B cell (primary cell): ENCODE data around the gene AMT. TPM values are rescaled to one million over a fixed set of nuclear protein-coding genes. Genes with fewer than 3 reads are reported as not detected.

ENCODE experiments used
- ATAC-seq: fragments of 200-7000 bp; cut with Tn5 transposase; one replicate; pipeline ENCODE4 v1.10.0; 2021; ENCODE audit warnings: low read depth, mild to moderate bottlenecking, moderate number of reproducible peaks, moderate library complexity
- CTCF ChIA-PET: fragments of 350-600 bp; sonication (Branson Sonifier 250); formaldehyde crosslinking; loops from one replicate; lab custom pipeline; 2021; ENCODE audit warnings: antibody characterized with exemption, inconsistent platforms; lab: Charles Lee
- POLR2A ChIA-PET: fragments of 350-600 bp; sonication (Branson Sonifier 250); formaldehyde crosslinking; loops from one replicate; lab custom pipeline; 2021; ENCODE audit warnings: antibody characterized with exemption; lab: Charles Lee
- DNase-seq: peaks from one replicate; pipeline ENCODE4 v3.0.0; 2013
- H2AFZ ChIP-seq: 2 replicates; pipeline ENCODE4 v1.6.1; 2012; ENCODE audit warnings: mild to moderate bottlenecking, low read depth, low read length; ENCODE audit not compliant: insufficient read depth, poor library complexity, severe bottlenecking
- H3K27ac ChIP-seq, 2 donors: 1 replicate in 1 of 2; 2 replicates in 1 of 2; pipeline ENCODE4 v1.5.1; 2012 to 2013; ENCODE audit warnings: low read length in 2 of 2, mild to moderate bottlenecking in 2 of 2, moderate library complexity in 1 of 2
- H3K27me3 ChIP-seq, 4 experiments: fragments of 200-600 bp in 1 of 4; sonication (generic) in 1 of 4; replicated peaks in 1 of 4; 1 replicate in 2 of 4; 2 replicates in 2 of 4; pipeline versions ENCODE4 v1.6.1 to v1.7.0; 2013 to 2016; ENCODE audit warnings: low read length in 3 of 4, mild to moderate bottlenecking in 2 of 4, mixed read lengths in 1 of 4, moderate library complexity in 1 of 4; ENCODE audit not compliant: insufficient read depth in 4 of 4, control insufficient read depth in 3 of 4; ENCODE audit errors: control extremely low read depth in 1 of 4
- H3K36me3 ChIP-seq, 2 experiments: replicated peaks in 1 of 2; 1 replicate in 1 of 2; 2 replicates in 1 of 2; pipeline versions ENCODE4 v1.6.1 to v1.7.1; 2013; ENCODE audit warnings: low read length in 1 of 2; ENCODE audit not compliant: insufficient read depth in 2 of 2, control insufficient read depth in 1 of 2; ENCODE audit errors: control extremely low read depth in 1 of 2, extremely low read depth in 1 of 2
- H3K4me1 ChIP-seq, 2 donors: fragments of 200-600 bp in 1 of 2; sonication (generic) in 1 of 2; 1 replicate in 1 of 2; 2 replicates in 1 of 2; pipeline versions ENCODE4 v1.5.1 to v1.6.1; 2013 to 2017; ENCODE audit warnings: low read length in 2 of 2; ENCODE audit not compliant: control insufficient read depth in 2 of 2, insufficient read depth in 2 of 2
- H3K4me2 ChIP-seq: replicated peaks from 2 replicates; pipeline ENCODE3; 2012; ENCODE audit warnings: mild to moderate bottlenecking, low read depth, low read length; ENCODE audit not compliant: poor library complexity, severe bottlenecking
- H3K4me3 ChIP-seq, 5 experiments: fragments of 200-600 bp in 1 of 5; sonication (generic) in 1 of 5; 1 replicate in 3 of 5; 2 replicates in 2 of 5; pipeline versions ENCODE4 v1.5.1 to v1.7.0; 2011 to 2016; ENCODE audit warnings: low read length in 4 of 5, mild to moderate bottlenecking in 4 of 5, low read depth in 2 of 5, control low read depth in 1 of 5, moderate library complexity in 1 of 5; ENCODE audit not compliant: insufficient read depth in 1 of 5; ENCODE audit errors: control extremely low read depth in 1 of 5, extremely low read depth in 1 of 5
- H3K79me2 ChIP-seq: fragments of 200-600 bp; sonication (generic); one replicate; pipeline ENCODE4 v1.6.0; 2016; ENCODE audit warnings: low read length; ENCODE audit not compliant: control insufficient read depth, insufficient read depth
- H3K9ac ChIP-seq: fragments of 200-600 bp; sonication (generic); 2 replicates; pipeline ENCODE4 v1.6.1; 2017; ENCODE audit warnings: mild to moderate bottlenecking, low read length, moderate library complexity
- H3K9me3 ChIP-seq, 3 donors: one replicate each; pipeline versions ENCODE4 v1.6.1 to v1.7.1; 2013; ENCODE audit warnings: low read length in 2 of 3; ENCODE audit not compliant: control insufficient read depth in 2 of 3, insufficient read depth in 1 of 3; ENCODE audit errors: control extremely low read depth in 1 of 3
- H4K20me1 ChIP-seq: 2 replicates; pipeline ENCODE4 v1.6.0; 2012; ENCODE audit warnings: mild to moderate bottlenecking, low read length; ENCODE audit not compliant: insufficient read depth, control insufficient read depth, poor library complexity, severe bottlenecking
- H3K27ac Mint-ChIP-seq: one replicate; pipeline ENCODE4 v1.8.0; 2021; ENCODE audit warnings: mixed read lengths
- H3K27me3 Mint-ChIP-seq: one replicate; pipeline ENCODE4 v1.8.0; 2021; ENCODE audit warnings: mixed read lengths
- H3K4me1 Mint-ChIP-seq: one replicate; pipeline ENCODE4 v1.8.0; 2021; ENCODE audit warnings: mixed read lengths
- H3K4me3 Mint-ChIP-seq: one replicate; pipeline ENCODE4 v1.8.0; 2021; ENCODE audit warnings: mixed read lengths
- H3K9me3 Mint-ChIP-seq: one replicate; pipeline ENCODE4 v1.8.0; 2022; ENCODE audit warnings: mixed read lengths; ENCODE audit not compliant: insufficient read depth
- CTCF ChIP-seq: fragments of 200-600 bp; IDR thresholded peaks from one replicate; pipeline ENCODE4 v1.8.0; 2022; ENCODE audit warnings: antibody characterized with exemption, mild to moderate bottlenecking
- EZH2 ChIP-seq: IDR thresholded peaks from 2 replicates; pipeline ENCODE4 v1.6.1; 2012; ENCODE audit warnings: borderline replicate concordance, low read depth, mild to moderate bottlenecking, moderate library complexity, low read length; ENCODE audit not compliant: insufficient read depth, poor library complexity, severe bottlenecking
- WGBS: methylation state at CpG from one replicate; pipeline ENCODE4 v1.1.5; 2013; ENCODE audit warnings: missing lambda C conversion rate; ENCODE audit not compliant: insufficient coverage; 5-methylcytosine and 5-hydroxymethylcytosine counted together
- intact Hi-C: fragments of 100-400 bp; cut with micrococcal nuclease; formaldehyde crosslinking; loops from one replicate; pipeline ENCODE4 v1.10.0; 2022
- polyA plus RNA-seq: library from polyadenylated mRNA; depleted of rRNA; stranded (reverse); fragments of >200 nt; gene quantifications from 2 replicates; pipeline ENCODE4 v1.2.3, GENCODE V29; 2012
- total RNA-seq, 2 donors: library from RNA; stranded (reverse); fragments of 120-200 nt in 1 of 2; gene quantifications; 1 replicate in 1 of 2; 2 replicates in 1 of 2; pipeline versions ENCODE4 v1.2.3 to v1.2.4, GENCODE V29; 2013 to 2022

AMT gene
- total and polyA plus RNA-seq, 2 donors (not counting 1 experiment from before 2014, with no cell fraction given), result 14.0 to 44.0 TPM

DNA sequence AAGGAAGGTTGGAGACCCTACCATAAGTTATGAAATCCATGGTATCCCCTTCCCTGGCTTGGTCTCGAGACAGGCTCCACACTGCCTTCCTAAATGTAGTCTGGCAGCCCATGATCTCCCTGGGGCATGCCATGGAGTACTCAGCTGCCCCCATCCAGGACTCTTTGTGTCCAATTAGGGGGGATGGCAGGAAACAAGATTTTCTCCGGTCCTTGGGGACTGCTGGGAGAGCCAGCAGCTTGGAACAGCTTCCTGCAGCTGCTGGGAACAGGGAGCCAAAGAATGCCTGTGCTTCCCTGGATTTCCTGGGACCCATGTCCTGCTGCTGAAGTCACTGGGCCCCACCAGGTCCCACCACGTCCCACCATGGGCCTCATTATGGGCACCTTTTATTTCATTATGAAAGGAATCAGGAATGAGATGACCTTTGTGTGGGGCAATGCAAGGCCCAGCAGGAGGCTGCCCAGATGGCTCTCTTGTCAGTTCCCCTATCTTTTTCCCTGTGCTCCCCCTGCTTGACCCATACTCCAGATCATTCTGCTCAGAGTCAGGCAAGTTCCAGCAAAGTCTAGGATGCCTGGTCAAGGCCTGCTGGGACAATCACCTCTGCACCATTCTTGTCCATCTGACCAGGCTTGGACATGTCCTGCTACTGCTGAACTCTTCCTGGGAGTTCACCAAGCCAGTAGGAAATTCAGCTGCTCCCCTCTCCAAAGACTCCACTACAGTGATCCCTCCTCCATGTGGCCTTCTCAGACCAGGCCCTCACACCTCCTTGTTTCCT is 32.8 kb upstream of the AMT start:
- TF ChIP-seq CTCF, result no peak
- no peak for TF ChIP-seq EZH2
- H3K79me2 ChIP-seq, result no peaks in the 10 kb centered on the region
- H2AFZ ChIP-seq, result no peak overlapping the region
- POLR2A ChIA-PET, result interaction anchor here (0.7 to 1.0 kb wide), 2 partner anchors 15 to 177 kb away, joined by 3 to 9 read pairs; partner anchors contain the start of gene DAG1
- H4K20me1 ChIP-seq, result no peaks in the 10 kb centered on the region
- Mint-ChIP-seq H3K27ac (no peak overlapping the region), H3K4me1 (no peaks in the 10 kb centered on the region), H3K4me3 (no peak overlapping the region), H3K27me3 (no peaks in the 10 kb centered on the region), H3K9me3 (no peaks in the 10 kb centered on the region)
- intact Hi-C loops, result no loop called here
- no peaks in the 10 kb centered on the region for H3K36me3 ChIP-seq
- CTCF ChIA-PET, result interaction anchor here (1.8 kb wide), 1 partner anchor 10 kb away, joined by 5 read pairs; no protein-coding TSS in a partner anchor
- 95% methylated on average over 2 of the region's 3 CpGs for WGBS
- no peak for DNase-seq
- H3K27me3 ChIP-seq, result no peaks in the 10 kb centered on the region
- H3K9ac ChIP-seq, result no peak overlapping the region
- H3K4me3 ChIP-seq, result no peak overlapping the region
- H3K4me1 ChIP-seq, result no peaks in the 10 kb centered on the region
- no peaks in the 10 kb centered on the region for H3K9me3 ChIP-seq
- H3K27ac ChIP-seq, result no peak overlapping the region
- no peak overlapping the region for H3K4me2 ChIP-seq
- no peak for ATAC-seq

DNA sequence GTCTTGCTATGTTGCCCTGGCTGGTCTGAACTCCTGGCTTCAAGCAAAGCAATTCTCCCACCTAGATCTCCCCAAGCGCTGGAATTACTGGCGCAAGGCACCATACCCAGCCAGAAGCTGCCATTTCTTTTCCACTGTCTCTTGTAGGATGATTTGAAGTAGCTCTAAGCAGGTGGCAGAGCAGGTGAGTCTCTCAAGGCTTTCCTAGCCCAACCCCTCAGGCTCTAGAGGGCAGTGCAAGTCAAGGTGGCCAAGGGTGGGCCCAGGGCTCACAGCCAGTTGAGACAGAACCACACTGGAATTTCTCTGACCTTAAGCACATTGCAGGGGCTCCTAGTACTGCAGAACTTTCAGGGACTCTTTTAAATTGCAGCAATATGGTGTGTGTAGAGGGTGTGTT is 32.2 kb upstream of the AMT start:
- Histone ChIP-seq H3K4me2 (no peak overlapping the region), H3K36me3 (no peaks in the 10 kb centered on the region), H3K9me3 (no peaks in the 10 kb centered on the region), H3K27ac (no peak overlapping the region), H4K20me1 (no peaks in the 10 kb centered on the region), H3K79me2 (no peaks in the 10 kb centered on the region), H3K4me1 (no peaks in the 10 kb centered on the region), H3K9ac (no peak overlapping the region), H3K27me3 (no peaks in the 10 kb centered on the region), H2AFZ (no peak overlapping the region), H3K4me3 (no peak overlapping the region)
- DNase-seq (no peak), ATAC-seq (no peak)
- Mint-ChIP-seq H3K9me3 (no peaks in the 10 kb centered on the region), H3K27ac (peak overlapping the region; percentile 22), H3K4me1 (no peaks in the 10 kb centered on the region), H3K27me3 (no peaks in the 10 kb centered on the region), H3K4me3 (no peak overlapping the region)
- WGBS, result no CpG with 5 or more reads among the region's 2 CpGs
- TF ChIP-seq CTCF (no peak), EZH2 (no peak)
- POLR2A ChIA-PET, result interaction anchor here (1.0 kb wide), 1 partner anchor 15 kb away, joined by 3 read pairs; the partner anchor contains the start of gene DAG1
- intact Hi-C loops, result no loop called here
- CTCF ChIA-PET, result interaction anchor here (0.6 to 1.8 kb wide), 2 partner anchors 9 to 109 kb away, joined by 3 to 5 read pairs; no protein-coding TSS in a partner anchor
